IPS DF 4.7 (cell line): ENCODE measurements around the gene CEMP1.
"Not testable (repeated sequence)": the region's sequence is repeated elsewhere in the genome, so short reads cannot be mapped to it uniquely, and the experiment has no call there.

Experiments
- DNase-seq: peaks from one replicate; pipeline ENCODE4 v3.0.0-alpha.2; 2013; ENCODE audit warnings: low spot score; ENCODE audit errors: extremely low read depth

Gene CEMP1

GRCh38 chr16:2531371-2531695 is at the start of gene CEMP1:
CEMP1 (minus strand) TSS chr16:2531408; CDS start chr16:2531073, 335 bp downstream.
- DNase-seq: no peak

GRCh38 chr16:2580818-2581217 is 49.6 kb upstream of the CEMP1 start:
- DNase-seq: not testable (repeated sequence)

- DNase-seq: not testable (repeated sequence)
Observed at GRCh38 chr16:2580143-2580542, 48.9 kb upstream of the CEMP1 start.

- not testable (repeated sequence) for DNase-seq
Observed at GRCh38 chr16:2578905-2579304, 47.7 kb upstream of the CEMP1 start.

GRCh38 chr16:2577044-2577443 is 45.8 kb upstream of the CEMP1 start:
- DNase-seq: not testable (repeated sequence)

- DNase-seq: not testable (repeated sequence)
Observed at GRCh38 chr16:2575839-2576238, 44.6 kb upstream of the CEMP1 start.

GRCh38 chr16:2572704-2573103 is 41.5 kb upstream of the CEMP1 start:
- not testable (repeated sequence) for DNase-seq

GRCh38 chr16:2568573-2568972 is 37.4 kb upstream of the CEMP1 start:
- not testable (repeated sequence) for DNase-seq

GRCh38 chr16:2567506-2567905 is 36.3 kb upstream of the CEMP1 start:
- not testable (repeated sequence) for DNase-seq

GRCh38 chr16:2560798-2561133 is 29.6 kb upstream of the CEMP1 start:
- DNase-seq: not testable (repeated sequence)

- DNase-seq: not testable (repeated sequence)
Observed at GRCh38 chr16:2560131-2560797, 29.1 kb upstream of the CEMP1 start.

GRCh38 chr16:2557150-2557549 is 25.9 kb upstream of the CEMP1 start:
- not testable (repeated sequence) for DNase-seq

GRCh38 chr16:2554709-2555425 is 23.7 kb upstream of the CEMP1 start:
- DNase-seq: not testable (repeated sequence)

GRCh38 chr16:2551420-2551889 is 20.2 kb upstream of the CEMP1 start:
- DNase-seq: not testable (repeated sequence)

- DNase-seq: not testable (repeated sequence)
Observed at GRCh38 chr16:2550283-2550878, 19.2 kb upstream of the CEMP1 start.

- DNase-seq: not testable (repeated sequence)
Observed at GRCh38 chr16:2543771-2544170, 12.6 kb upstream of the CEMP1 start.

GRCh38 chr16:2541409-2541808 is 10.2 kb upstream of the CEMP1 start:
- DNase-seq: not testable (repeated sequence)

- not testable (repeated sequence) for DNase-seq
Observed at GRCh38 chr16:2540912-2541311, 9.7 kb upstream of the CEMP1 start.

GRCh38 chr16:2539845-2540458 is 8.7 kb upstream of the CEMP1 start:
- not testable (repeated sequence) for DNase-seq

GRCh38 chr16:2539192-2539844 is 8.1 kb upstream of the CEMP1 start:
- not testable (repeated sequence) for DNase-seq
